Stimulated activated CD8-positive, alpha-beta memory T cell treated with anti-CD3 and anti-CD28 coated beads, Interleukin-7, amount 100 ng/mL, for 48 hours (primary cell): ENCODE measurements around the gene LOXL1.
"Not testable (repeated sequence)": the region's sequence is repeated elsewhere in the genome, so short reads cannot be mapped to it uniquely, and the experiment has no call there.

Source experiments
- DNase-seq, 2 donors: peaks; one replicate each; pipeline ENCODE4 v3.0.0-alpha.2; 2020; ENCODE audit warnings: low read depth in 1 of 2; ENCODE audit errors: extremely low read depth in 1 of 2

The LOXL1 gene

GRCh38 chr15:73972984-73973682 lies 46.9 kb downstream of the LOXL1 start:
- peak; percentile 48 to 68 for DNase-seq

- not testable (repeated sequence) for DNase-seq
These were observed 47.5 kb downstream of the LOXL1 start for GRCh38 chr15:73973683-73974200.

- DNase-seq, result not testable (repeated sequence)
These were observed 49.3 kb downstream of the LOXL1 start for GRCh38 chr15:73975440-73976125.

- no peak for DNase-seq
These were observed 52.6 kb downstream of the LOXL1 start for GRCh38 chr15:73978896-73979295.

GRCh38 chr15:73979636-73980035 lies 53.4 kb downstream of the LOXL1 start:
- DNase-seq, result no peak

GRCh38 chr15:73981761-73982221 lies 55.5 kb downstream of the LOXL1 start:
- DNase-seq, result no peak

GRCh38 chr15:73982222-73982962 lies 56.1 kb downstream of the LOXL1 start:
- no peak for DNase-seq

- no peak for DNase-seq
These were observed 57.0 kb downstream of the LOXL1 start for GRCh38 chr15:73983211-73983727.

- DNase-seq, result no peak
These were observed 57.5 kb downstream of the LOXL1 start for GRCh38 chr15:73983773-73984172.

GRCh38 chr15:73984208-73984979 lies 58.1 kb downstream of the LOXL1 start:
- DNase-seq, result no peak

GRCh38 chr15:73985101-73985873 lies 59.0 kb downstream of the LOXL1 start:
- DNase-seq, result no peak

- no peak for DNase-seq
These were observed 60.0 kb downstream of the LOXL1 start for GRCh38 chr15:73986055-73986775.

GRCh38 chr15:73986776-73987056 lies 60.5 kb downstream of the LOXL1 start:
- no peak for DNase-seq

GRCh38 chr15:73987250-73987649 lies 61.0 kb downstream of the LOXL1 start:
- DNase-seq, result no peak

- DNase-seq, result no peak
These were observed 61.6 kb downstream of the LOXL1 start for GRCh38 chr15:73987681-73988444.

- no peak for DNase-seq
These were observed 62.2 kb downstream of the LOXL1 start for GRCh38 chr15:73988445-73988969.

- DNase-seq, result no peak
These were observed 62.9 kb downstream of the LOXL1 start for GRCh38 chr15:73989001-73989798.
